Stomach smooth muscle (tissue), 2 donors: Measurements from ENCODE around the gene PARP6.
"Not testable (repeated sequence)": the region's sequence is repeated elsewhere in the genome, so short reads cannot be mapped to it uniquely, and the experiment has no call there.

ENCODE experiments used
- H3K27ac ChIP-seq: one replicate; pipeline ENCODE4 v1.7.0; 2013; ENCODE audit warnings: mild to moderate bottlenecking, low read length, inconsistent platforms
- H3K27me3 ChIP-seq, 2 donors: one replicate each; pipeline ENCODE4 v1.7.0; 2013; ENCODE audit warnings: low read length in 2 of 2; ENCODE audit not compliant: insufficient read depth in 2 of 2, control insufficient read depth in 1 of 2
- H3K36me3 ChIP-seq, 2 donors: one replicate each; pipeline ENCODE4 v1.7.0; 2013; ENCODE audit warnings: low read length in 2 of 2; ENCODE audit not compliant: control insufficient read depth in 2 of 2, insufficient read depth in 2 of 2
- H3K4me1 ChIP-seq: one replicate; pipeline ENCODE4 v1.7.0; 2013; ENCODE audit warnings: low read length; ENCODE audit not compliant: control insufficient read depth, insufficient read depth
- H3K4me3 ChIP-seq, 2 donors: one replicate each; pipeline ENCODE4 v1.7.0; 2013; ENCODE audit warnings: low read length in 2 of 2
- H3K9ac ChIP-seq, 2 donors: one replicate each; pipeline ENCODE4 v1.7.0; 2013; ENCODE audit warnings: low read length in 2 of 2, mild to moderate bottlenecking in 1 of 2
- H3K9me3 ChIP-seq, 2 donors: one replicate each; pipeline ENCODE4 v1.7.0; 2013; ENCODE audit warnings: low read length in 2 of 2; ENCODE audit not compliant: control insufficient read depth in 2 of 2
- donor health status: healthy.
- donor health status: Pancreatic carcinoma.

Gene PARP6

GRCh38 chr15:72278737-72279136 lies 6.4 kb upstream of the PARP6 start:
- no peaks in the 10 kb centered on the region for H3K27me3 ChIP-seq
- H3K9me3 ChIP-seq: no peaks in the 10 kb centered on the region
- H3K4me1 ChIP-seq: no peaks in the 10 kb centered on the region
- H3K27ac ChIP-seq: no peak overlapping the region
- H3K9ac ChIP-seq: no peak overlapping the region
- no peaks in the 10 kb centered on the region for H3K36me3 ChIP-seq
- H3K4me3 ChIP-seq: no peak overlapping the region

DNA sequence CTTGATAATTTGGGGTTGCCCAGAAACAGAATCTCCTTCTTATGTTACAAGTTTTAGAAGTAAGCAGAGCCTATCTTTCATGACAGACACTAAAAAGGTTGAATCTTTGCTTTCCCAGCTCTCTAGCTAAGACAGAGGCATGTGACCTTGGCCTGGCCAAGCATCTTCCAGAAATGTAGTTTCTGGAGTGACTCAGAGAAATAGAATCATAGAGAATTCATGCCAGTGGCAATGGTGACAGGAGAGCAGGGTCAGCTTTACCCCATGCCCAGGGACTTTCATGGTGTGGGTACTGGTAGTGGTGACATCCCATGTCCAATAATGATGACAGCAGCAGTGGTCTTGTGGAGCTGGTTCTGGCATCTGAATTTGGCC lies 4.0 kb upstream of the PARP6 start:
- Histone ChIP-seq H3K9ac (no peak overlapping the region), H3K4me1 (peaks cover 8% of the 10 kb centered on the region), H3K9me3 (no peaks in the 10 kb centered on the region), H3K27me3 (no peaks in the 10 kb centered on the region), H3K4me3 (no peak overlapping the region), H3K27ac (no peak overlapping the region), H3K36me3 (no peaks in the 10 kb centered on the region)

DNA sequence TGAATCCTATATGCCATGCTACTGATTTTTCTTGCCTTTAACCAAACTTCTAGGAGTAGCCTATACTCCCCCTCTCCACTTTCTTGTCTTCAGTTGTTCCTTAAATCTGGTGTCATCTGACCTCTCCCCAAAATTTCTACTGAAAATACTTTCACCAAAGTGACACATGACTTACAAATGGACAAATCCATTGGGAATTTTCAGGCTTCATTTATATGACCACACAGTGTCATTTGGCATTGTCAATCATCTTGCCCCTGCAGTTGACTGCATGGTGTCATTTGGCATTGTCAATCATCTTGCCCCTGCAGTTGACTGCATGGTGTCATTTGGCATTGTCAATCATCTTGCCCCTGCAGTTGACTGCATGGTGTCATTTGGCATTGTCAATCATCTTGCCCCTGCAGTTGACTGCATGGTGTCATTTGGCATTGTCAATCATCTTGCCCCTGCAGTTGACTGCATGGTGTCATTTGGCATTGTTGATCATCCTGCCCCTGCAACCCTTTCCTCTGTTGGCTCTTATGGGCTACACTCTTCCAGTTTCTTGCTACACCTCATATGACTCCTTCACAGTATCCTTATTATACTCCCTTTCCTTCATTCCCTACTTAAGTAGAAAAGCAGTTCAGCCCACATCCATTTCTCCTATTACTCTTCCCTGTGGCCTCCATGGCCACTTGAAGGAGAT lies 3.4 kb upstream of the PARP6 start:
- H3K27me3 ChIP-seq, H3K27ac ChIP-seq, H3K9me3 ChIP-seq, H3K4me1 ChIP-seq, H3K36me3 ChIP-seq, H3K4me3 ChIP-seq, H3K9ac ChIP-seq: not testable (repeated sequence)

- Histone ChIP-seq H3K9me3 (no peaks in the 10 kb centered on the region), H3K27ac (peak overlapping the region; percentile 58), H3K4me1 (peaks cover 8% of the 10 kb centered on the region), H3K36me3 (peaks cover 3 to 4% of the 10 kb centered on the region in 2 donors), H3K27me3 (no peaks in the 10 kb centered on the region), H3K9ac (peak overlapping the region; percentile 54 to 66), H3K4me3 (peak overlapping the region; percentile 65 to 88)
These were observed 621 bp upstream of the PARP6 start for GRCh38 chr15:72272997-72273352.

- no peaks in the 10 kb centered on the region for H3K27me3 ChIP-seq
- H3K9me3 ChIP-seq: no peaks in the 10 kb centered on the region
- H3K4me3 ChIP-seq: peak overlapping the region; percentile 80 to 88
- H3K36me3 ChIP-seq: peaks cover 11 to 13% of the 10 kb centered on the region in 2 donors
- H3K27ac ChIP-seq: peak overlapping the region; percentile 81
- H3K4me1 ChIP-seq: peaks cover 8% of the 10 kb centered on the region
- peak overlapping the region; percentile 92 to 94 for H3K9ac ChIP-seq
These were observed 500 bp downstream of the PARP6 start for GRCh38 chr15:72271895-72272212.

GRCh38 chr15:72271221-72271620 lies 1.1 kb downstream of the PARP6 start:
- H3K27ac ChIP-seq: no peak overlapping the region
- peak overlapping the region; percentile 80 to 88 for H3K4me3 ChIP-seq
- peaks cover 17 to 19% of the 10 kb centered on the region in 2 donors for H3K36me3 ChIP-seq
- no peaks in the 10 kb centered on the region for H3K9me3 ChIP-seq
- H3K27me3 ChIP-seq: no peaks in the 10 kb centered on the region
- H3K9ac ChIP-seq: peak overlapping the region in 1 of 2 donors; percentile 92
- H3K4me1 ChIP-seq: peaks cover 8% of the 10 kb centered on the region

DNA sequence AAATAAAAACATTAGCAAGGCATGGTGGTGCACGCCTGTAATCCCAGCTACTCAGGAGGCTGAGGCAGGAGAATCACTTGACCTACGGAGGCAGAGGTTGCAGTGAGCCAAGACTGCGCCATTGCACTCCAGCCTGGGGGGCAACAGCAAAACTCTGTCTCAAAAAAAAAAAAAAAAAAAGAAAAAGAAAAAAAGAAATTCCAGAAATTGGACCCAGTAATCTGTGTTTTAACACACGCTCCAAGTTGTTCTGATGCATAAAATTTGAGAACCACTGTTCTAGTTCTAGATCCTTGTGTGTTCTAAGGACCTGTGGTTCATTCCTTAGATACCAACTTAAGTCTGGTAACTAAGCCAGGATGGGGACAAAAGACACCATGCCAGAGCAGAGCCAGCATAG lies 2.6 kb downstream of the PARP6 start:
- H3K27ac ChIP-seq: no peak overlapping the region
- H3K4me3 ChIP-seq: no peak overlapping the region
- peaks cover 8% of the 10 kb centered on the region for H3K4me1 ChIP-seq
- no peaks in the 10 kb centered on the region for H3K9me3 ChIP-seq
- no peak overlapping the region for H3K9ac ChIP-seq
- no peaks in the 10 kb centered on the region for H3K27me3 ChIP-seq
- peaks cover 32 to 34% of the 10 kb centered on the region in 2 donors for H3K36me3 ChIP-seq

- Histone ChIP-seq H3K27ac (no peak overlapping the region), H3K36me3 (peaks cover 72% of the 10 kb centered on the region in 2 donors), H3K9me3 (no peaks in the 10 kb centered on the region), H3K27me3 (no peaks in the 10 kb centered on the region), H3K9ac (no peak overlapping the region), H3K4me3 (no peak overlapping the region), H3K4me1 (no peaks in the 10 kb centered on the region)
These were observed 7.3 kb downstream of the PARP6 start for GRCh38 chr15:72265031-72265430.

DNA sequence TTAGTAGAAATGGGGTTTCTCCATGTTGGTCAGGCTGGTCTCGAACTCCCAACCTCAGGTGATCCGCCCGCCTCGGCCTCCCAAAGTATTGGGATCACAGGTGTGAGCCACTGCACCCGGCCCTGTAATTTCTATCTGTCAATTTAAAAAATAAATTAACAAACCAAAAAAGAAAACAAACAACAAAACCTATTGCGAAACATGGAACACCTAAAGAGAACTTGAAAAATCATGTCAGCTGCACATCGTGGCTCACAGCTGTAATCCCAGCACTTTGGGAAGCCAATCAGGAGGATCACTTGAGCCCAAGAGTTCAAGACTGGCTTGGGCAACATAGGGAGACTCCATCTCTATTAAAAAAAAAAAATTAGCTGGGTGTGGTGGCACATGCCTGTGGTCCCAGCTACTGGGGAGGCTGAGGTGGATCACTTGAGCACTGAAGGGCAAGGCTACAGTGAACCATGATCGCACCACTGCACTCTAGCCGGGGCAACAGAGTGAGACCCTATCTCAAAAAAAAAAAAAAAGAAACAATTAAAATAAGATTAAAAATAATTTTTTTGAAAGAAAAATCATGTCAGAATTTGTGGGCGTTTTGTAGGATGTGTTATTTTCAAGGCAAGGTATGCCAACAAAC lies 19.6 kb downstream of the PARP6 start:
- Histone ChIP-seq H3K27me3 (no peaks in the 10 kb centered on the region), H3K4me3 (no peak overlapping the region), H3K36me3 (peaks cover 62 to 77% of the 10 kb centered on the region in 2 donors), H3K9ac (no peak overlapping the region), H3K27ac (no peak overlapping the region), H3K9me3 (no peaks in the 10 kb centered on the region), H3K4me1 (no peaks in the 10 kb centered on the region)

DNA sequence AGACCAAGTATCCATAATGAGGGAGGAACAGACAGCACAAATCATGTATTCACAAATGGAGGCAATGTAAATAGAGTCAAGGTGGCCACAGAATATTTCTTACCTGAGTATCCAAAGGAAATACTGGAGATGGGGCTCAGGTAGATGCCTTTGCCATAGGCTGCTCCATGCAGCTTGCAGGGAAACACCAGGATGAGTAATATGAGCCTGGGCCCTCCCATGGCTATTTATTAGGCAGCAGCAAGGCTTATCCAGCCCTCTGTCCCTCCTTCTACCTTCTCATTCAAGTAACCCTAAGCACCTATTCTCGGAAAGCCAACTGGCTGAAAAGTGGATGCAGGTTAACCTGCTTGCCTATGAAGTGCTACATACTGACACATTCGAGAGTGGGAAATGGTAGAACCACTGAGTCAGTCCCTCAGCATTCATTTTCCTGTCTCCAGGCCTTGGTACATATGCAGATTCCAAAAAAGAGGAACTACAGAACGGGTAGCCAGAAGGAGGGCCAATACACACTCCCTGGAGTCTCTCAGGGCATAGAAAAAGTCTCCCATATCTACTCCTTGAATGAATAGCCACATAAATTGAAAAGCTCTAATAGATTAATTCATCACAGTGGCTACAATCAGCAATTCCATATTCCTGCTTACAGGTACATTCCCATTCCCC lies 23.1 kb downstream of the PARP6 start:
- Histone ChIP-seq H3K9me3 (no peaks in the 10 kb centered on the region), H3K27ac (no peak overlapping the region), H3K9ac (no peak overlapping the region), H3K36me3 (peaks cover 41 to 54% of the 10 kb centered on the region in 2 donors), H3K4me1 (no peaks in the 10 kb centered on the region), H3K27me3 (no peaks in the 10 kb centered on the region), H3K4me3 (no peak overlapping the region)

GRCh38 chr15:72248514-72248913 lies 23.8 kb downstream of the PARP6 start:
- Histone ChIP-seq H3K9ac (no peak overlapping the region), H3K36me3 (peaks cover 35 to 54% of the 10 kb centered on the region in 2 donors), H3K27ac (no peak overlapping the region), H3K9me3 (no peaks in the 10 kb centered on the region), H3K4me3 (no peak overlapping the region), H3K4me1 (no peaks in the 10 kb centered on the region), H3K27me3 (no peaks in the 10 kb centered on the region)
